ENCODE measurements around the gene NEURL3.
"Not testable (repeated sequence)": the region's sequence is repeated elsewhere in the genome, so short reads cannot be mapped to it uniquely, and the experiment has no call there.

Gene NEURL3, protein sequence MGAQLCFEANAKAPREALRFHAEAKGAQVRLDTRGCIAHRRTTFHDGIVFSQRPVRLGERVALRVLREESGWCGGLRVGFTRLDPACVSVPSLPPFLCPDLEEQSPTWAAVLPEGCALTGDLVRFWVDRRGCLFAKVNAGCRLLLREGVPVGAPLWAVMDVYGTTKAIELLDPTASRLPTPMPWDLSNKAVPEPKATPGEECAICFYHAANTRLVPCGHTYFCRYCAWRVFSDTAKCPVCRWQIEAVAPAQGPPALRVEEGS

DNA sequence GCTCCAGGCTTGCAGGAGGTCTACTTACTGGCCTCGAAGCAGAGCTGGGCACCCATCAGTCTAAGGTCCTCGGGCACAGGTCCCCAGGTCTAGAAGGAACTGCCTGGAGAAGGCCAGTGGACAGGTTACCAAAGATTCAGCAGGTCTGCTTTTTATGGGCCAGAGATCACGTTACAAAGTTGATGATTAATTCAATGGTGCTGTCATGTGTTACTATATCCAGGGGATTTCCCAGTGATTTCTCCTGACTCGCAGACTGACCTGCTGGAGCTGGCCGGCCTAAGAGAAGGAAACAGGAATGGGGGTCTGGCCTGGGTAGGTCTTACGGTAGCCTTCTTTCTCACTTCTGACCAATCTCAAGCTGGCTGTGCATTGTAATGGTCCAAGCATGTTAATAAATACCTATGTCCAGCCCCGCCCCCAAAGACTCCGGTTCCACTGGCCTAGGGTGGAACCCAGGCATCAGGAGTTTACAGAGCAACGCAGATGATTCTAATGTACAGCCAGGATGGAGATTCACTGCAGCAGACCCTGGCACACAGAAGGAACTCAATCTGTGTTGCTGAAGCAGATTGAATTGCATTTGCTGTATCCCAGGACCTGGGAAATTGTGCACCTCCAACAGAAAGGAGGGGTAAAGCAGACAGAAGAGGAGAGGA lies at the start of gene NEURL3:
Gene NEURL3 (minus strand): TSS at position 127 of the 659 bp plus-strand sequence. CDS start 71 bp downstream, at position 56.
- no peak for DNase-seq

DNA sequence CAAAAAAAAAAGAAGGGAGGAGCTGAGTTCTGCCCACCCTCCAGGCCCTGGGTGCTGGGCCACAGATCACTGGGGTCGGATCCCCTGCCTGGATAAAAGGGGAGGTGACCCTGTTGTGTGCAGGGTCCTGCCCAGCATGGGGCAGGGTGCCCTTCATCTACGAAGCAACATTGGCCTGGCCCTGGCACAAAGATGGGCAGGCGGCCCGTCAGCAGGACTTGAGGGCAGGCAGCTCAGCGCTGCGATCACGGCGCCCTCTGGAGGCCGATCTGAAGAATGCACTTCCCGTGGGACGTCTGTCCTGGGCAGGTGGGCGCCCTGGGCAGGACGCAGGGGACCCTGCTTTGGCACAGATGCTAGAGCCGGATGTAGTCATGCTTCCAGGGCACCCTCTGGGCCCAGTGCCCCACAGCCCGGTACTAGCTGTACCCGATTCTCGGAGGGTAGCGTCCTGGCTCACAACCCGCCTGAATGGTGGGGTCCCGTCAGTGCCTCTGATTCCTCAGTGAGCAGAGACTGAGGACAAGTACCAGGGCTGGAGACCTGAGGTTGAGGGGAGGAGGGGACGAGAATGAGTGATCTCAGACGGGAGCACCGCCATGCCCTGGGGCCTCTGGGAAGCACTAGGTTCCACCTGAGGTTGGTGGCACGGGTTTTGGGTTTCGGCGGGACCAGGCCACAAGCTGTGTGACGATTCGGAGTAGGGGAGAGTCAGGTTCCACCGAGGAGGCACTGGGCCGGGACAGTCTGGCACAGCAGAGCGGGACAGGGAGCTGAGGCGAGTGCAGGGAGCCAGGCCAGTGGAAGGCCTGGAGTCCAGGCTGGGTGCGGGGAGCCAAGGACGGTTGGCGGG lies 49.4 kb upstream of the NEURL3 start:
- peak in 1 of 2 experiments; percentile 55 for DNase-seq

DNA sequence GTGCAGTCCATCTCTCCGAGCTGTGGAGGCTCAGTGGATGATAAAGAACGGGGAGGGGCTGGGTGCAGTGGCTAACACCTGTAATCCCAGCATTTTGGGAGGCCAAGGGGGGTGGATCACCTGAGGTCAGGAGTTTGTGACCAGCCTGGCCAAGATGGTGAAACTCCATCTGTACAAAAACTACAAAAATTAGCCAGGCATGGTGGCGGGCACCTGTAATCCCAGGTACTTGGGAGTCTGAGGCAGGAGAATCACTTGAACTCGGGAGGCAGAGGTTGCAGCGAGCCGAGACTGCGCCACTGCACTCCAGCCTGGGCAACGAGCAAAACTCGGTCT lies 48.8 kb upstream of the NEURL3 start:
- not testable (repeated sequence) for DNase-seq

DNA sequence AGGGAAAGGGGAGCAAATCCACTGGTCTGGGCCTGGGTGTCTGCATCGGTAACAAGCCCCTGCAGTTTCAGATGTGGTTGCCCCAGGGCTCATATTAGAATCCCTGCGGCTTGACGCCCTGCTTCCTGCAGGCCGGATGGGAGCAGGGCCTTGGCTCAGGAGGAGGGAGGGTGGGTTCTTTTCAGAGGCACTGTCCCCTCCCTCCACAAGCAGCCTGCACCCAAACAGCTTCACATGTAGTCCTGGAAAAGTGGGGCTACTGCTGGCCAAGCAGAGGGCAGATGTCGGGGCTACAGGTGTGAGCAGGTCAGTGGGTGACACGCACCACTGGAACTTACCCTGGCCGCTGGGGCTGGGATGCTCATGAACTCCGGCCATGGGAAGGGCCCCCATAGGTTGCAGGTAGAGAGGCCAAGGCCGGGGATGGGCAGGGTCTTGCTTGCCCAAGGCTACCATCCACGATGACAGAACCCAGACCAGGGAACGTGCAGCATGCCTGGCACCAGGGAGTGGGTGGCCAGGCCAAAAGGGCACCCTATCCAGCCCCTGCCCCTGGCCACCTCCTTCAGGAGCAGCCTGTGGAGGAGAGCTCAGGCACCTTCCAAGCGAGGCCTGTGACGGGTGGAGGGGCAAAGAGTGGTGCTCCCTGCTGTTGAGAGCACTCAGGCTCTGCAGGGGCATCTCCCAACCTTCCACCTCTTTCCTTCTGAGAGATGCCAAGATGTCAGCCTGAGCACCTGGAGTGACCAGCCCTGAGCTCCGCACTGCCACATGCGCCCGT lies 48.2 kb upstream of the NEURL3 start:
- DNase-seq, result no peak

DNA sequence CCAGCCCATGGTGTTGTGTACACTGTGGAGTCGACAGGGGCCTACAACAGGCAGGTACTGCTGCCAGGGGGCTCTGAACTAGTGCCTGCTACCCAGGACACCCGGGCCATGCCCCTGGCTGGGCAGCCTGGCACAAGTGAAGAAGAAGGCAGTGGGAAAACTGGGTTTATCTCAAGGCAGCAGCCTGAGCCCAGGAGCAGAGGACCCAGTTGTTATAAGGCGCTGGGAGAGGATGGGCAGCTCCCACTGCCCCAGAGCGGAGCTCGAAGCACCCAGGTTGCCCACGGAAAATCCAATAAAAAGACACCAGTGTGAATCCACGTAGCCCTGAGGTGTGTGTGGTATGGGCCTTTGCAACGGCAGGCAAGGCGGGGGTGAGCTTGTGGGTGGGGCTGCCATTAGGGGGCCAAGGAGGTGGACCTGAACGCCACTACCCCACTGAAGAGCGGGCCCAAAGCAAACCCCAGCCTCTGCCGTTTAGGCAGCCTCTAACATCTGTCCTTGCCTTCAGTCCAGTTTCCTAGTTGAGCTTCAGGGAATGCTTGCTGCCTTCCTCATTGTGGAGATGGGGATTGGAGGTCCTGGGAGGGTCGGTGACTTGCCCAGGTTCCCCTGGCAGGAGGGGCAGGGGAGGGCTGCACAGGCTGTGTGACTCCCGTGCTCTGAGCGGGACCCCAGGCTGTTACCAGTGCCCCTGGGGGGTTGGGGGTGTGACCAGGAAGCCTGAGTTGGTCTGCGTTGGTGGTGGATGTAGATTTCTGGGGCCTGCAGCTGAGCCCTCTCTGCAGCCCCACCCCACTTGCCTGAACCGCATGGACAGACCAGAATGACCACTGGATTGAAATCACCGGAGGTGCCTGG lies 47.4 kb upstream of the NEURL3 start:
- DNase-seq, result no peak

DNA sequence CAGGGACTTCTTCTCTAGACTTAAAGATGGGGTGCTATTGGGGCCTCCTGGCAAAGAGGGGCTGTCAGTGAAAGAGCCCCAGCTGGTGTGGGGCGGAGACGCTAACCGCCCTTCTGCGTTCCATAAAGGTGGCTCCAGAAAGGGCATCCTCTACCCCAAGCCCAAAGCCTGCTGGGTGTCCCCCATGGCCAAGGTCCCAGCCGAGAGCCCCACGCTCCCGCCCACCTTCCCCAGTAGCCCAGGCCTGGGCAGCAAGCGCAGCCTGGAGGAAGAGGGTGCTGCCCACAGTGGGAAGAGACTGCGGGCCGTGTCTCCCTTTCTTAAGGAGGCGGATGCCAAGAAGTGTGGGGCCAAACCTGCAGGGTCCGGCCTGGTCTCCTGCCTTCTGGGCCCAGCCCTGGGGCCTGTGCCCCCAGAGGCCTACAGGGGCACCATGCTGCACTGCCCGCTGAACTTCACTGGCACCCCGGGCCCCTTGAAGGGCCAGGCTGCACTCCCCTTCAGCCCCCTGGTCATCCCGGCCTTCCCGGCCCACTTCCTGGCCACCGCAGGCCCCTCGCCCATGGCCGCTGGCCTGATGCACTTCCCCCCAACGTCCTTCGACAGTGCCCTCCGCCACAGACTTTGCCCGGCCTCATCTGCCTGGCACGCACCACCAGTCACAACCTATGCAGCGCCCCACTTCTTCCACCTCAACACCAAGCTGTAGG lies 46.6 kb upstream of the NEURL3 start:
- DNase-seq, result no peak

DNA sequence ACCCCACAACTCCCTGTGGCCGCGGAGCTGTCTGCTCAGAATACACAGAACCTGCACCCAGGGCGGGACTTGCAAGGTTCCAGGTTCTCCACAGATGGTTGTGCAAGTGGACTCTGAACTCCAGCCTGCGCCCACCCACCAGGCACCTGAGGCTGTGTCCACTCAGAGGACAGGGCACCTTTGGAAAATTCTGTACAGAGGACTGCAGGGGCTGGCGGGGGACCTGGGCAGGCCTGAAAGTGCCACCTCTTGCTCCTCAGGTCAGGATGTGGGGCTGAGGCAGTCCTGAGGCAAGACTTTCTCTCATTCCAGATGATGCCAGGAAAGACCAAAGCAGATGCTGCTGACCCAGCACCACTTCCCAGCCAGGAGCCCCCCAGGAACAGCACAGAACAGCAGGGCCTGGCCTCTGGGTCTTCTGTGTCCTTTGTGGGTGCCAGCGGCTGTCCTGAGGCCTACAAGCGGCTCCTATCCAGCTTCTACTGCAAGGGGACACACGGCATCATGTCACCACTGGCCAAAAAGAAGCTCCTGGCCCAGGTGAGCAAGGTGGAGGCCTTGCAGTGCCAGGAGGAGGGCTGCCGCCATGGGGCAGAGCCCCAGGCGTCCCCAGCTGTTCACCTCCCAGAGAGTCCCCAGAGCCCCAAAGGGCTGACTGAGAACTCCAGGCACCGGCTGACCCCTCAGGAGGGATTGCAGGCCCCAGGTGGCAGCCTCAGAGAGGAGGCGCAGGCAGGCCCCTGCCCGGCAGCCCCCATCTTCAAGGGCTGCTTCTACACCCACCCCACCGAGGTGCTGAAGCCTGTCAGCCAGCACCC lies 45.8 kb upstream of the NEURL3 start:
- DNase-seq, result no peak

DNA sequence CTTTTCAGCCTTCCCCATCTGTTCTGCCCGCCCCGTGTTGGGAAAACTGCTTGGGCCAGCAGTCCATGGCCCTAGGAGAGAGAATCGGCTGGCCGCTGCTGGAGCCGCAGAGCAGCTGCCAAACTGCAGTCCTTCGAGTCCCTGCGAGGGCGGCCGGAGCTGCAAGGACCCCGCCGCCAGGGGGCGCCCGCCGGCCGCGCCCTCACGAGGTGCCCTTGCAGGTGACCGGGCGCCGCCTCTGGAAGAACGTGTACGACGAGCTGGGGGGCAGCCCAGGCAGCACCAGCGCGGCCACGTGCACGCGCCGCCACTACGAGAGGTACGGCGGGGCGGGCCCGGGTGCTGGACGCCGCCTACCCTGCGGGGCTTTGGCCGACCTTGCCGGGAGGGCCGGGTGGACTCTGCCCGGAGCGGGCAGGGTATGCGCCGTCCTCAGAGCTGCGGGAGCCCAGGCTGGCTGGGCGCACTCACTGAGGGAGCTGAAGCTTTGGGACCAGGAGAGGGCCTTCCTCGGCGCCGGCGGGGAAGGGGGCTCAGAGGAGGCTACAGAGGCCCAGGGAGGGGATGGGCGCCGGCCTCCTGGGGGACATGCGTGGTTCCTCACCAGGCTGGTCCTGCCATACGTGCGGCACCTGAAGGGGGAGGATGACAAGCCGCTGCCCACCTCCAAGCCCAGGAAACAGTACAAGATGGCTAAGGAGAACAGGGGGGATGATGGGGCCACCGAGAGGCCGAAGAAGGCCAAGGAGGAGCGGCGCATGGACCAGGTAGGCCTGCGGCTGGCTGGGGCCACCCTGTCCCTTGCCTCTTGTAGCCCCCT lies 45.0 kb upstream of the NEURL3 start:
- DNase-seq, result peak in 1 of 2 experiments; percentile 22

DNA sequence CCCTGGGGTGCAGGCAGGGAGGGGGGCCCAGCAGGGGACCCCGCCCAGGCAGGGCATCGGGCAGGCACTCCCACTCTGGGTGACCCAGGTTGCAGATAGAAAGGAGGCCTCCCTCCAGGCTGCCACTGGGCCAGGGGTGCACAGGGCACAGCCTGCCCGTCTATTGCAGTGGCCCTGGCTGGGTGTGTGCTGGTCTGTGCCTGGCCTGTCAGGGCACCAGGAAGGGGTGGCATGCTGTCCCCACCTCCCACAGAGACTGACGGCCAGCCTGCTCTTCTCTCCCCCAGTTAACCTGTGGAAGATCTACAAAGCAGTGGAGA lies 44.3 kb upstream of the NEURL3 start:
- no peak for DNase-seq

DNA sequence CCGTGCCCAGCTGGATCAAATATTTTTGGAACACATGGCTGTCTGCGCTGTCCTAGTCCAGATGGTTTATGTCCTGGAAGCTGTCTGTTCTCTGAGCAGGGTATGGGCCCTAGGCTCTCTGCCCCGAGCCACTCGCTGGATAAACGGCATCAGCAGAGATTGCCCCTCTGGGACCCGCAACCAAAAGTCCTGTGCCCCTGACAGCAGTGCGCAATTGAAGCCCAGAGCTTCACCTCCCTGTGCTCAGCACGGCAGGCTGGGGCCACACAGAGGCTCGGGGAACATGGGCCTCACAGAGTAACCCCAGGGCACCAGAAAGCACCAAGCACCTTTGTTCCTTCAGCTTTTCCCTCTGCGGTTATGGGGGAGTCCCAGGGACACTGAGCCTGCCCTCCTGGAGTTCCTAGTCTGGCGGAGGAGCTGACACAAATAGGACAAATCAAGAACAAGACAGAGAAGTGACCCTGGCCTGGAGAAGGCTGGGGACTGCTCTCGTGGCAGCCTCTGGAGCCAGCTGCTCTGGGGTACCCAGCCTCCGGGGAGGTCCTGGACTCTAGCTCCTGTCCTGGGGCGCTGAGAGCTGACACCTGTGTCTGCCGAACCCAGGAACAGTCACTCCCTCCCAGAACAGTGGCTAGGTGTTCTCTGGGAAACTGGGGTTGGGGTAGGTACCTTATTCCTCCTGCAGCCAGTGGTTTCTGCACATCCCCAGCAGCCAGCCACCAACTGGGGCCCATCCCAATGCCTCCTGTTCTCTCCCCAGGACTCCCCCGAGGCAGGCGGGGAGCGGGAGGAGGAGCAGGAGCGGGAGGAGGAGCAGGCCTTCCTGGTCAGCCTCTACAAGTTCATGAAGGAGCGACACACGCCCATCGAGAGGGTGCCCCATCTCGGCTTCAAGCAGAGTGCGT lies 43.7 kb upstream of the NEURL3 start:
- DNase-seq, result peak in 1 of 2 experiments; percentile 33

DNA sequence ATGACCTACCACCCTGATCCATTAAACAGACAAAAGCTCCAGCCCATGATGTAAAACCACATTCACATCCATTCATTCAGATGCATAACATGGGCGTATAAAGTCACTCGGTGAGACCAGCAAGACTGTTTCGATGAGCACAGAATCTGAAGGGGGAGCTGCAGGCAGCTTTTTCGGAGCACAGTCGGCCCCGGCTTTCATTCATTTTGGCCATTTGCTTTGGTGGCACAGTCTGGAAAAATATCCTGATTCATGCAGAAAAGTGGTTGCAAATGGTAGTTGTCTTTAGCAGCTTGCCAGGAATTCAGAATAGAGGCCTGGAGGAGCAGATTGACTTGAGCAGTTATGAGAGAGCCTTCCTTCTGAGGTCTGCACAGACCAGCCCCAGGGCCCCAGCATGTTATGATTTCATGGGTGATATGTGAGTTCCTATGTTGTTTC lies 42.6 kb upstream of the NEURL3 start:
- DNase-seq, result no peak

DNA sequence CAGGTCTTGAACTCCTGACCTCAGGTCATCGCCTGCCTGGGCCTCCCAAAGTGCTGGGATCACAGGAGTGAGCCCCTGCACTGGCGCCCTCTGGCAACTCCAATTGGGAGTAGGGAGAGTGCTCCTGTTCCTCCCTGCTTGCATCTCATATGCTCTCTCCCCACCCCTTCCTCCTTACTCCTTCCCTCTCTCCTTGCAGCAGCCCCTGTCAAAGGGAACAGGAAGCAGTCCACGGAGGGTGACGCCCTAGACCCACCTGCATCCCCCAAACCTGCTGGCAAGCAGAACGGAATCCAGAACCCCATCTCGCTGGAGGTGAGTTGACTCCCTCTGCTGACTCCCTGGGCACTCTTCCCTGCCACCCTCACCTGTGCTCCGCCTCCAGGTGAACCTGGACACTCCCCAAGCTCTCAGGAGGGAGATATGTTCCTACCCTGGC lies 42.1 kb upstream of the NEURL3 start:
- no peak for DNase-seq

DNA sequence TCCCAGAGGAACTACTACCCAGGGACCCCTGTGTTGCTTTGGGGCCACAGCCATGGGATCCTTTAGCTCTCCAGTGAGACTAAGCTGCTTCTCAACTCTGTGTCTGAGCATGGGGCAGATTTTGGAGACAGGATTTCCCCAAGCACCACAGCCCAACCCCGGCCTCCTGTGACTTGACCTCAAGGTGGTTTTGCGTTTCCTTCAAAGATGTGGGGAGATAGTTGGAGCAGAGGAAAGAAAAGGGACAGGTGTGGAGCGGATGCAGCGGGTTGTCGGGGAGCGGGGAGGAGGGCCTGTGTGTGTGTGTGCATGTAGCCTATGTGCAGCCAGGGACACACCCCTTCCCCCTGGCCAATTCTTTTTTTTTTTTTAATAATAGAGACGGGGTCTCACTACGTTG lies 41.6 kb upstream of the NEURL3 start:
- DNase-seq, result no peak

DNA sequence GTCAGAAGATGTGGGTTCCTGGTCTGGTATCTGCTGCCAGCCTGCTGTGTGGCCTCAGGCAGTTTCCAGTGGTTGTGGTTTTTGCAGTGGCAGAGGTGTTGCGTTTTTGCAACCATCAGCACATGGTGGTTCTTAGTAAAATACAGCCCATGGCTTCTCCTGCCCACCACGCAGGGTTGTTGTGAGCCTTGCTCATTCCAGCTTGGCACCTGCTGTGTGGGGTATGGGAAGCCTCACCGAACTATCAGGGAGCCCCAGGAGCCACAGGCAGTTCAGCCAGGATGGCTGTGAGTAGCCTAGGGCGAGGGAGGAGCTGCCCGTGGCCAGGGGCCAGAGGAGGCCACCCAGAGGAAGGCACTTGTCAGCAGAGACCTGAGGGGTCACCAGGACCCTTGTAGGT lies 41.2 kb upstream of the NEURL3 start:
- DNase-seq, result no peak

DNA sequence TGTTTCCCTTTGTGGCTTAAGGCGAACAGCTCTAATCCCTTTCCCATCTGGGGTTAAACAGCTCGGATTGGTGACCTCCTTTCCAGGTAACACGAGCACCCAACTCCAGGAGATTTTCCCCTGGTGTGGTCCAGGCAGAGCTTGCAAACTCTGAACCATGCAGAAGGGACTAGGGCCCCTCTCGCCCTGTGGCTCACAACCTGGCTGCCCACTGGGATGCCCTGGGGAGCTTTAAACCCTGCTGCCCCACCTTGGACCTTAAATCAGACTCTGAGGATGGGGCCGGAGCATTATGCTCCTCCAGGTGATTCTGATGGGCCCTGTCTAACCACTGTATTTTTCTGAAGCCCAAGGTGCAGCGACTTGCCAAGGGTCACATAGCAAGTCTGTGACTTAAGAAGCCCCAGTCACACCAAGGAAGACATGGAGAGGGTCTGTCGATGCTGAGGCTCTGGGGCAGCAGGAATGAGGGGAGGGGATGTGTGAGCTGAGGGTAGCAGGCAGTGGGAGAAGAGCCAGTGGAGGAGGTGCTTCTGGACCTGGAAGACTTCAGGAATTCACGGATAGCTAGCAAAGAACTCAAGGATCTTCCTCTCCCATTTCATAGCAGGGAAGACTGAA lies 37.3 kb upstream of the NEURL3 start:
- peak in 1 of 2 experiments; percentile 37 for DNase-seq

DNA sequence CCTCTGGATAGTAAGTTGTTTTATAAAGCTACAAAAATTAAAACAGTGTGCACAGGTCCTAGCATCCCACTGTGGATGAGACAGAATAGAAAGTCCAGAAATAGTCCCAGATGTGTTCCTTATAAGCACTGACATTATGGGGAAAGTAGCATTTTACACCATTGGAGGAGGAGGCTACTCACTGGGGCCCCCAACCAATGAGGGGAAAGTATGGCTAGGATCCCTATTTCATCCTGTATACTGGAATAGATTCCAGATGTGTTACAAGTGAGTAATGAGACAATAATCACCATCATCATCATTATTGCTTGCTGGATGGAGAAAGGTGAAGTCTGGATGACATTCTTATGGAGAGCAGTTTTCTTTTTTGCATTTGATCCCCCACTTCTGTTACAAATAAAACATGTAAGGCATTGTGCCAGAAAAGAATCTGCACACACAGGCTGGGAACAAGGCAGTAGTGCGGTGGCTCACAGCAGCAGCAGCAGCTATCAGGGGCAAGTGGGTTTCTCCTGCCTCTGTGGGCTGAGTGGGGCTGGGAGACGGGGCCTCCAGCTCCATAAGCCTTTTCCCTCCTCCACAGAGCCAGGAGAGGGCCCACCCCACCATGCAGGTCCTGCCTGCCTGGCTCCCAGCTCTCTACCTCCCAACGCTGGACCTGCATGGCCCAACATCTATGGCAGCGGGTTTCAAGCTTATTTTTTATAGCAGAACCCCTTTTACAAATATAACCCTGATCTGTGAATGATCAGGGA lies 36.4 kb upstream of the NEURL3 start:
- no peak for DNase-seq

DNA sequence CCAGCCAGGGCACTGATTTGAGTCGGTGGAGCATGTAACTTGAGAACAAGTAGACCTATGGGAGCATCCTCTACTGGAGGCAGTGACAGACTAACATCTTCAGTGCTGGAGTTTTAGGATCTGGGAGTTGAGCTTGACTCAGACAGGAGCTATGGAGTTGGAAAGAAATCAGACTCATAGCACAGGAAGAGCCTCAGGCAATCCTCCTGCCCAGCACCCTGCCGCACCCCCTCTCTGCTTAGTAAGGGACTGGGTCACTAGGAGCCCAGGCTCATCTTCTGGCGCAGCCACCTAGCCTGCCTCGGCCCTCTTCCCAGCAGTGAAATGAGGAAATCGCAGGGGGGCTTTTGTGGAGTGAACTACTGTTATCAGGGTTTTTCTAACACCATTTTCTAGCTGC lies 35.0 kb upstream of the NEURL3 start:
- DNase-seq, result no peak

Data from NCI-H524 (cell line).